IMR-90 (cell line): ENCODE results near the gene DALRD3.

Experiments
- CEBPB ChIP-seq: IDR thresholded peaks from 2 replicates; pipeline ENCODE4 v1.6.1; 2012; ENCODE audit warnings: low read depth, low read length, improper control_type of control experiment
- CHD1 ChIP-seq: IDR thresholded peaks from 2 replicates; pipeline ENCODE4 v1.6.1; 2012; ENCODE audit warnings: low read depth, low read length, improper control_type of control experiment
- CTCF ChIP-seq: conservative IDR thresholded peaks from 2 replicates; pipeline ENCODE4 v1.5.1; 2012; ENCODE audit warnings: mild to moderate bottlenecking, low read depth, low read length, improper control_type of control experiment
- ELK1 ChIP-seq: fragments of 150-350 bp; IDR thresholded peaks from 2 replicates; pipeline ENCODE4 v1.6.1; 2016; ENCODE audit warnings: low read depth, mild to moderate bottlenecking, low read length, moderate library complexity, borderline replicate concordance
- MXI1 ChIP-seq: IDR thresholded peaks from 2 replicates; pipeline ENCODE4 v1.6.1; 2012; ENCODE audit warnings: low read depth, mild to moderate bottlenecking, low read length, moderate library complexity, borderline replicate concordance
- POLR2A ChIP-seq: IDR thresholded peaks from 2 replicates; pipeline ENCODE4 v1.6.1; 2012; ENCODE audit warnings: mild to moderate bottlenecking, low read depth, low read length
- RAD21 ChIP-seq: IDR thresholded peaks from 2 replicates; pipeline ENCODE4 v1.6.1; 2012; ENCODE audit warnings: low read length, improper control_type of control experiment
- SMC3 ChIP-seq: fragments of 150-350 bp; IDR thresholded peaks from 2 replicates; pipeline ENCODE4 v1.6.1; 2016; ENCODE audit warnings: low read depth, mild to moderate bottlenecking, antibody characterized with exemption, low read length, moderate library complexity

- TF ChIP-seq CHD1, result no peak
- TF ChIP-seq CTCF, result no peak
- no peak for TF ChIP-seq RAD21
- no peak for TF ChIP-seq MXI1
- TF ChIP-seq POLR2A, result no peak
- no peak for TF ChIP-seq ELK1
- no peak for TF ChIP-seq SMC3
- no peak for TF ChIP-seq CEBPB
These were observed 1.8 kb downstream of the DALRD3 start for GRCh38 chr3:49016414-49017228.
